HCT116 (cell line): Measurements from ENCODE around the gene CEP131. TPM values are rescaled to one million over a fixed set of nuclear protein-coding genes. Genes with fewer than 3 reads are reported as not detected.

Source experiments
- ATAC-seq: fragments of 200-7000 bp; cut with Tn5 transposase; 2 replicates; pipeline ENCODE4 v1.9.1; 2020; ENCODE audit warnings: mild to moderate bottlenecking, moderate library complexity
- BruUV-seq: library from RNA; stranded (reverse); fragments of 400-500 nt; replicated peaks from 2 replicates; lab custom pipeline; 2021; lab: Mats Ljungman, UMichigan
- CTCF ChIA-PET: fragments of 300-600 bp; sonication (Branson Sonifier 250); formaldehyde crosslinking; loops from one replicate; lab custom pipeline; 2021; ENCODE audit warnings: antibody characterized with exemption; lab: Charles Lee
- POLR2A ChIA-PET: fragments of 300-600, 350-600 bp; sonication (Branson Sonifier 250); formaldehyde crosslinking; loops from one replicate; lab custom pipeline; 2021; ENCODE audit warnings: antibody characterized with exemption; lab: Charles Lee
- RAD21 ChIA-PET, 2 experiments: fragments of 300-600 bp; sonication (Branson Sonifier 250); formaldehyde crosslinking; loops; one replicate each; lab custom pipeline; 2023; ENCODE audit warnings: low total read pairs in 2 of 2; ENCODE audit not compliant: uncharacterized antibody in 2 of 2, unreplicated experiment in 2 of 2, low non-redundant PET in 1 of 2; lab: Charles Lee
- DNase-seq: peaks from one replicate; pipeline ENCODE4 v3.0.0-alpha.2; 2010; ENCODE audit warnings: low read depth, low spot score
- H2AFZ ChIP-seq: fragments of 200-600 bp; shearing (Covaris generic), sonication (generic); 2 replicates; pipeline ENCODE4 v1.6.1; 2017; ENCODE audit warnings: low read depth, mixed run types, mixed read lengths, antibody characterized with exemption, low read length; ENCODE audit not compliant: poor library complexity, severe bottlenecking
- H3K27ac ChIP-seq: 2 replicates; pipeline ENCODE4 v1.5.1; 2012; ENCODE audit warnings: low read depth, low read length
- H3K27me3 ChIP-seq: fragments of 200-600 bp; sonication (generic); 2 replicates; pipeline ENCODE4 v1.6.1; 2016; ENCODE audit warnings: mixed run types, low read length, mixed read lengths; ENCODE audit not compliant: insufficient read depth
- H3K36me3 ChIP-seq, 2 experiments: fragments of 200-500 bp in 1 of 2; fragments of 200-600 bp in 1 of 2; sonication (Bioruptor generic) in 1 of 2; sonication (generic) in 1 of 2; 2 replicates each; pipeline versions ENCODE4 v1.5.1 to v1.6.1; 2014 to 2016; ENCODE audit warnings: low read length in 2 of 2, inconsistent platforms in 1 of 2, mixed read lengths in 1 of 2, mixed run types in 1 of 2; ENCODE audit not compliant: insufficient read depth in 2 of 2, control insufficient read depth in 1 of 2
- H3K4me1 ChIP-seq, 2 experiments: fragments of 200-600 bp in 1 of 2; sonication (generic) in 1 of 2; 2 replicates each; pipeline versions ENCODE4 v1.5.1 to v1.6.1; 2012 to 2017; ENCODE audit warnings: low read length in 2 of 2, inconsistent platforms in 1 of 2, mild to moderate bottlenecking in 1 of 2, mixed read lengths in 1 of 2, mixed run types in 1 of 2, moderate library complexity in 1 of 2; ENCODE audit not compliant: insufficient read depth in 2 of 2, control insufficient read depth in 1 of 2
- H3K4me2 ChIP-seq: fragments of 200-600 bp; sonication (generic); 2 replicates; pipeline ENCODE4 v1.6.1; 2017; ENCODE audit warnings: mixed run types, low read length, mixed read lengths
- H3K4me3 ChIP-seq, 2 experiments: fragments of 200-600 bp in 1 of 2; sonication (generic) in 1 of 2; replicated peaks in 1 of 2; 2 replicates each; pipeline ENCODE4 v1.5.1; 2011 to 2016; ENCODE audit warnings: low read length in 2 of 2, control low read depth in 1 of 2, low read depth in 1 of 2, mild to moderate bottlenecking in 1 of 2, mixed read lengths in 1 of 2, mixed run types in 1 of 2
- H3K79me2 ChIP-seq: fragments of 200-600 bp; sonication (generic); 2 replicates; pipeline ENCODE4 v1.6.1; 2017; ENCODE audit warnings: mild to moderate bottlenecking, mixed run types, low read length, moderate library complexity, mixed read lengths; ENCODE audit not compliant: insufficient read depth
- H3K9ac ChIP-seq: fragments of 200-600 bp; sonication (generic); 2 replicates; pipeline ENCODE4 v1.6.1; 2016; ENCODE audit warnings: low read length, mixed read lengths
- H3K9me2 ChIP-seq: fragments of 200-600 bp; sonication (generic), shearing (Covaris generic); 2 replicates; pipeline ENCODE4 v1.6.1; 2017; ENCODE audit warnings: mixed run types, mild to moderate bottlenecking, moderate library complexity; ENCODE audit not compliant: insufficient read depth
- H3K9me3 ChIP-seq, 2 experiments: fragments of 200-500 bp in 1 of 2; fragments of 200-600 bp in 1 of 2; sonication (Bioruptor generic) in 1 of 2; sonication (generic) in 1 of 2; 2 replicates each; pipeline ENCODE4 v1.6.1; 2014 to 2017; ENCODE audit warnings: low read length in 2 of 2, mixed read lengths in 2 of 2, inconsistent platforms in 1 of 2, low read depth in 1 of 2, mild to moderate bottlenecking in 1 of 2, mixed run types in 1 of 2, moderate library complexity in 1 of 2; ENCODE audit not compliant: control insufficient read depth in 1 of 2, insufficient read depth in 1 of 2
- H4K20me1 ChIP-seq: fragments of 200-600 bp; sonication (generic), shearing (Covaris generic); 2 replicates; pipeline ENCODE4 v1.6.1; 2017; ENCODE audit warnings: mixed run types, mild to moderate bottlenecking, moderate library complexity; ENCODE audit not compliant: insufficient read depth
- ATF3 ChIP-seq: IDR thresholded peaks from 2 replicates; pipeline ENCODE4 v1.6.1; 2012
- CTCF ChIP-seq, 3 experiments: fragments of 200-600 bp in 1 of 3; sonication (generic) in 1 of 3; IDR thresholded peaks in 2 of 3; conservative IDR thresholded peaks in 1 of 3; 2 replicates each; pipeline ENCODE4 v1.5.1; 2012 to 2017; ENCODE audit warnings: low read depth in 2 of 3, low read length in 2 of 3, antibody characterized with exemption in 1 of 3, borderline replicate concordance in 1 of 3, control low read depth in 1 of 3, mild to moderate bottlenecking in 1 of 3, mixed read lengths in 1 of 3, mixed run types in 1 of 3, moderate library complexity in 1 of 3; ENCODE audit not compliant: insufficient read depth in 1 of 3
- EGR1 ChIP-seq: IDR thresholded peaks from 2 replicates; pipeline ENCODE4 v1.6.1; 2012; ENCODE audit warnings: low read depth
- ELF1 ChIP-seq: IDR thresholded peaks from 2 replicates; pipeline ENCODE4 v1.6.1; 2012; ENCODE audit warnings: low read depth, borderline replicate concordance
- FOSL1 ChIP-seq: IDR thresholded peaks from 2 replicates; pipeline ENCODE4 v1.6.1; 2012; ENCODE audit warnings: low read depth
- JUND ChIP-seq: IDR thresholded peaks from 2 replicates; pipeline ENCODE4 v1.6.1; 2012
- MAX ChIP-seq: IDR thresholded peaks from 2 replicates; pipeline ENCODE4 v1.6.1; 2012
- RAD21 ChIP-seq: IDR thresholded peaks from 2 replicates; pipeline ENCODE4 v1.6.1; 2012; ENCODE audit warnings: low read depth, mild to moderate bottlenecking
- ZBTB33 ChIP-seq: IDR thresholded peaks from 2 replicates; pipeline ENCODE4 v1.6.1; 2011; ENCODE audit warnings: mild to moderate bottlenecking, low read length, moderate library complexity; ENCODE audit not compliant: insufficient replicate concordance; ENCODE audit errors: extremely low read depth
- ZNF274 ChIP-seq: fragments of 200-500 bp; sonication (Bioruptor generic); IDR thresholded peaks from 2 replicates; pipeline ENCODE4 v1.6.1; 2014; ENCODE audit warnings: mild to moderate bottlenecking, low read depth, low read length, inconsistent platforms
- intact Hi-C: fragments of 100-400 bp; cut with micrococcal nuclease; formaldehyde crosslinking; loops from 2 replicates; pipeline ENCODE4 v1.10.0; 2022
- total RNA-seq: library from RNA; stranded (reverse); gene quantifications from one replicate; pipeline ENCODE4 v1.2.1, GENCODE V29; 2021; ENCODE audit not compliant: unreplicated experiment

Gene CEP131
- total RNA-seq, 1 experiment from 2014 or later: 30.2 TPM

- POLR2A ChIA-PET: interaction anchor here (1.5 kb wide), 1 partner anchor 305 kb away, joined by 3 read pairs; no protein-coding TSS in a partner anchor
- no peak for ATAC-seq
- Histone ChIP-seq H3K9ac (no peak overlapping the region), H3K36me3 (no peaks in the 10 kb centered on the region), H3K9me2 (no peaks in the 10 kb centered on the region), H2AFZ (no peak overlapping the region), H3K4me3 (no peak overlapping the region), H3K27me3 (no peaks in the 10 kb centered on the region), H3K4me2 (no peak overlapping the region), H4K20me1 (no peaks in the 10 kb centered on the region), H3K27ac (no peak overlapping the region), H3K4me1 (no peaks in the 10 kb centered on the region), H3K9me3 (no peaks in the 10 kb centered on the region), H3K79me2 (no peaks in the 10 kb centered on the region)
- no peak for DNase-seq
- RAD21 ChIA-PET: no interaction called here
- CTCF ChIA-PET: no interaction called here
- intact Hi-C loops: no loop called here
- TF ChIP-seq EGR1: no peak
- no peak for TF ChIP-seq RAD21
- no peak for TF ChIP-seq ATF3
- TF ChIP-seq ZBTB33: no peak
- TF ChIP-seq ZNF274: no peak
- no peak for TF ChIP-seq JUND
- TF ChIP-seq MAX: no peak
- TF ChIP-seq ELF1: no peak
- TF ChIP-seq CTCF (IDR thresholded peaks at IDR 0.05 in 2 of 3, conservative IDR thresholded peaks at IDR 0.05 in 1 of 3; ENCODE audit: borderline replicate concordance in 1 of 3, insufficient read depth in 1 of 3, low read depth in 2 of 3, low read length in 2 of 3): no peak
- no peak for TF ChIP-seq FOSL1
- no TSS peak for BruUV-seq
Measured at GRCh38 chr17:81167638-81168037, 55.1 kb downstream of the CEP131 start.
